HG03342 (cell line): ENCODE results near the gene THEMIS.
"Not testable (repeated sequence)": the region's sequence is repeated elsewhere in the genome, so short reads cannot be mapped to it uniquely, and the experiment has no call there.

Source experiments
- ATAC-seq: cut with Tn5 transposase; IDR thresholded peaks from one replicate; pipeline ENCODE4 v1.9.1; 2021; ENCODE audit warnings: mild to moderate bottlenecking, moderate library complexity; ENCODE audit not compliant: unreplicated experiment

The THEMIS gene

DNA sequence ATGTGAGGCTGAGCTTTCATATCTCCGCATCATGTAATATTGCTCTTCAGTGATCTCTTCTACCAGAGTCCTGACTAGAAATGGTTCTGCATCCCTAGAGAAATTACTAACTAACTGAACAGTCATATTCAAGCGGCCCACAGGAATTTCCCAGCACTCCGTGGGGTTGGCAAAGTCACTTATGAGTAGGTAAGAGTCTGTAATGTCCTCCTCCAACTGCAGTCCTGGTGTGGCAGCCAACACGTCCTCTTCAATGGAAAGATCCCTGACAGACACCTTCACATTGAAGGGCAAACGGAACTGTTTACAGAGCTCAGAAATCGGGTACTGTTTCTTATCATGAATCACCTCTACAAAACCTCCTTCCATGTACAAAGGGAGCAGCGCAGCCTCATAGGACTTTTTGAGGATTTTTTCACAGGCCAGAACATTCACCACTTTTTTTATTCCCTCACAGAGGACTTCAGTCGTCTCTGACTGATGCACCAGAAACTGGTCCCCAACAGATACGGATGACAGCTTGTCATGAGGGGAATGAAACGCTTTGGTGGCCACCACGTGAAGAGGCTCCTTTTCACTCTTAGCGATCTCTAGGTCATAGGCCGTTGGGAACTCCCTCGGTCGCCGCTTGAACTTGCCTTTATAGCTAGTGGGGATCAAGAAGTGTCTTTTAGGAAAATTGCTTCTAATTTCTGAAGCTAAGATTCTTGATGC lies 87.7 kb downstream of the THEMIS start:
- ATAC-seq, result no peak

DNA sequence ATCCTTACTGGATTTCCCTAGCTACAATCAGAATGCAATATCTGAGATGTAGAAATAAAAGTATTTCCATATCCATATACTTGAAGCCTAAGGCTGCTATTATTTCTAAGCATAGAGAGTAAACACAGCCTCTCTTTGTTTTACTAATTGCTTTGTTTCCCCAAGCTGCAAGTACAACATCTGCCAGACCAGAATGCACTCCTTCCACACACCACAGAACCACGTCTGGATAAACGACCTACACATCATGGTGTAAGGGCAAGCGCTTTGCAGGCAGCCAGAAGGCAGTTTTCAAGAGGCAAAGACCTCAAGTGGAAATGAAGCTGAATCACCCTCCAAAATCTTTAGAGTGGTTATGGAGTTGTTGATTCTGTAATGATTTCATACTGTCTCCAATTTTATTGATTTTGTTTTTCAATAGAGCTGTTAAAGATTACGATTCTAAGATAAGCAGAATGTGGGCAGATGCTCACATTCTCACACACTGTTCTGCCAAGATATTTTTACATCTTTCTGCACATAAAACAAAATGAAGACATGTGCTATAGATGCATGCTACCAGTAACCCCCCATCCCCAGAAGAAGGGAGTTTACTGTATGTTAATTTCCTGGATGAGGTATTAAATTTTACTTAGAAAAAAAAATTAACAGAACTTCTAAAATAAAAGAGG lies 88.8 kb downstream of the THEMIS start:
- ATAC-seq, result no peak

DNA sequence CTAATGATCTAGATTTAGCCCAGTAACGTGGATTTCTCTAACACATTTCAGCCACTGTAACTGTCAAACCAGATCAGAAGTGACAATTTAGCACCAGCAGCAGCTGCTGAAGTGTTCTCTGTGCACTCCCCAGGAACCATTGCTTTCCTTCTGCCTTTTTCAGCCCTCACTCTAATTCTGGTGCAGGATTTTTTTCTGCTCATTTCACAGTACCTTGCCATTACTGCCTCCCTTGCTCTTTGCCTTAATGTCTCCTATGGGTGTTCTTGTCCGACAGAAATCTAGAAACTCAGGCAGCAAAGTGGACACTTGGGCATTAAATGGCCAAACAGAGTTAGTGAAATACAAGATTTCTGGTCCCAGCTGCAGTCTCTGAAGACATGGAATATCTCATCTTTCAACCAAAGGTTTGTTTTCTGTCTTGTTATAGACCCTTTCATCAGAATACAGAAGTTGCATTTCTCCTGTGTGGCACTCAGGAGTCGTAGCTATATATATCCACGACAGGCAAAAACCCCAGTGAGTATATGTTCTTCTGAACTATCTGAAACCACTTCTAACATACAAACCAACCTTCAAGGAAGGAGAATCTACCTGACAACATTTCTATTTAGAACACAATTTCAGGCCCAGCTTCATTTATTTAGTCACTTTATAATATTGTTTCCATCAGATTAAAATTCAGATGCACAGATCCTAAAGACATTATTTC lies 92.9 kb downstream of the THEMIS start:
- ATAC-seq, result no peak

DNA sequence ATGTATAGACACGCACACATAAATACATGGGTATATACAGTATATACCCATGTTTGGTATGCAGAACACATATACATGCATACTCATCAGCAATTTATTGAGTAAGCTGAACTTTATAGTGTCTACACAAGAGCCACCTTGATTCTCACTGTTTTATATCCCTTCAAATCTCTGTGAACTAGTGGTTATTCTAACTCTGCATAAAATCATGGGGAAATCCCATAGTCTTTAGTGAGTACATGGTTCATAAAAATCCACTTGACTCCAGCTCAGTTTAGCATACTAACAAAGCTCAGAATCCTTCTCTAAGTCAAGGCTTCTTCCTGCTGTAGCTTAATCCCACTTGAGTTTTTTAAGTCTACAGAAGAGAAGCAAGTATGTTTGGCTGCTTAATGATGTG lies 104.1 kb downstream of the THEMIS start:
- no peak for ATAC-seq

DNA sequence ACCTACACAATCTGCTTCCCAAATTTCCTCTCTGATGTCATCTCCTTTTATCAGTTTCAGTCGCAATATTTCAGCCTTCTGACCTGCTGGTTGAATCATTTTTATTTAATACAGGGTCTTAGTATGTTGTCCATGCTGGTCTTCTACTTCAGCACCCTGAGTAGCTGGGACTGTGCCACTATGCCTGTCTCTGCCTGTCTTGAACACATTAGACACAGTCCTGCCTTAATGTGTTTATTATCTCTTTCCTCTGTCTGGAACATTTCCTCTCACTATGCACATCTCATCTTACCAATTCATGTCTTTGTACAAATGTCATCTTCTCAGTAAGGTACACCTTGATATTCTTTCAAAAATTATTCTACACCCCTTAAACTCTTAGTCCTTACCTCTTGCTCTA lies 106.5 kb downstream of the THEMIS start:
- ATAC-seq, result no peak

DNA sequence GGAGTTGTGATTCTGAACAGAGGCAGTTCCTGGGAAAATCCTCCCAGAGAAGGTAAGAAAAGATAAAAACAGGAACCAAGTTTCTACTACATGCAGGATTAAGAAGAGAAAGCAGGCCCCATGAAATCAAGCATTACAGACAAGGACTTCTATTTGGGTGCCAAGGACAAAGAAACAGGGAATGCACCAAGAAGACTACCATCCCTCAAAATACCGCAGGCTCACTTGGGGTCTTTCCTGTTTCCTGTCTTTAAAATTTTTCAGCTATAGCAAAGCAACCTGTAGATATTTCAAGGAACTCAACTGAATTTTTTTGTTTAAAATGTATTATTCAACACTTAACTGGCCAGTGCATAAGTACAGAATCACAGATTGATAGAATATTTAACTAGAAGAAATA lies 107.5 kb downstream of the THEMIS start:
- ATAC-seq, result no peak

DNA sequence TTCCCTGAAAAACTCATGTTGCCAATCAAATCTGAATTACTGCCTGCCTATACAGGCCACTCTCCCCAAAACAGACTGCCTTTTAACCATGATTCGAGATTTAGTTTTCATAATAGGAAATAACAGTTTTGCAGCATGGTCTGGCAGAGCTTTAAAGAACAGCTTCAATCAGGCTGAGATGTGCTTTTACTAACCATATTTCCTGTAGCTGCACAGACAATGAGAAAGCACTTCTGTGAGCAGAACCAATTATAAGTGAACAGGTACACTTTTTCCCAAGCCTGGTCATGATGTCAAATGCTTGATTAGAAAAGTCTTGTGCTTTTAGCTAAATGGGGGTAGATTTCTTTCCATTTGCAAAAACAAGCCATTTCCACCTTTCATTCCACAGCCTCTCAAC lies 108.2 kb downstream of the THEMIS start:
- ATAC-seq, result no peak

DNA sequence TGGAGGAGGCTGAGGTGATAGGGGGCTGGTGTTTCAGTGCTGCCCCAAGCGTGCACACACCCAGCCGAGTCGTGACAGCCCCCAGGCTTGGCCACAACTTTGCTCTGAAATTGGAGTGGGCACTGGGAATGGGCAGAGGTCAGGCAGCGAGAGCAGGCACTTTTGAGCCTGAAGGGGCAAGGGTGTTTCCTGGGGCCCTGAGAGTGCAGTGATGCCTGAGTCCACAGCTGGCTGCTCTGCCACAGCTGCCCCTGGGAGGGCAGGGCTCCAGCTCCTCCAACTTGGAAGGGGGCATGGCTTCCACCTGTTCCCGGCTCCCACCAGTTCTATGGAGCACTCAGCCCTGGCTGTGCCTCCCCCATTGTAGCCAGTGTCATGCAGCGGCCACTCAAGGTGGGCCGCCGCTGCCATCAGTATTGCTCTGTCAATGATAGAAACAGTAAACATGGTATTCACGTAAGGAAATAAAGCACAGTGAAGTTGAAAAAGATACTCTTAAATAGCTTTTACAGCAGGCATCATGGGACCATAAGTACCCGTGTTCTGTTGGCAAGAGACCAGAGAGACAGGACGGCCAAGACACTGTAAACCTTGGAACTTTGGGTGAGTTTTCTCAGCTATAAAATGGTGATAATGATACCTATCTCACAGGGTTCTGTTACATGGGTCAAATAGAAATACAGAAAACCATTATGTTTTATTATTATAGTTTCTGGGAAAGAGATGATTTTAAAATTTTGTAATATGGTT lies 108.9 kb downstream of the THEMIS start:
- ATAC-seq, result no peak

DNA sequence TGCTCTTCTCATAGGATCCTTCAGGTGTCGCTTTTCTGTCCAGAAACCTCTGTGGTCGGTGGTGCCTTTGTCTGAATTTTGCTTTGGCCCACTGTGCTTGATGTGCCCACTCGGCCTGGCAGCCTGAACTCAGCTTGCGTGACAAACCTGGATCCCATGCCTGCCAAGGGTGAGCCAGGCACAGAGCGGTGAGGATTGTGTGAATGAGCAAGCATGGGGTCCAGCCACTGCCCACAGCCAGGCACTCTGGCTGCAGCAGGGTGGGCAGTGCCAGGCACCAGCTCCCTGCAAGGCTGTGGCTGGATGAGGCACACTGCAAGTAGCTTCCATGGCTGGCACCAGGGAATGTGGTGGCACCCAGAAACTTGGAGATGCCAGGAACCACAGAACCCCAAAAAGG lies 110.3 kb downstream of the THEMIS start:
- ATAC-seq, result no peak

DNA sequence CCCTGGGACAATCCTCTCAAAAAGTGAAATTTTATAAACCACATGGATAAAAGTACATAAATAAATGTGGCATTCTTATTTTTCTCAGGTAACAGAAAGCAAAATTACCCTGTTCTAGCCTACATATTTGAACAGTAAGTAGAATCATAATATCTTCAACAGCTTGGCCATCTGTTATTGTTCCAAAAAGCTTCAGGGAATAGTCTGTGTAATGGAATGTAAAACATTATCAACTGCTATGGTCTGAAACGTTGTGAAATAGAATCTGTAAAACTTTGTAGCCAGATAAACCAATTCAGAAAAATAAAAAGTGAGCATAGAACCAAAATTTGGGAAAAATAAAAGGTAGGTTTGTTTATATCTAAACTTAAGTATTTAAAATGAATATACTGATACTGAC lies 114.7 kb downstream of the THEMIS start:
- ATAC-seq, result no peak

DNA sequence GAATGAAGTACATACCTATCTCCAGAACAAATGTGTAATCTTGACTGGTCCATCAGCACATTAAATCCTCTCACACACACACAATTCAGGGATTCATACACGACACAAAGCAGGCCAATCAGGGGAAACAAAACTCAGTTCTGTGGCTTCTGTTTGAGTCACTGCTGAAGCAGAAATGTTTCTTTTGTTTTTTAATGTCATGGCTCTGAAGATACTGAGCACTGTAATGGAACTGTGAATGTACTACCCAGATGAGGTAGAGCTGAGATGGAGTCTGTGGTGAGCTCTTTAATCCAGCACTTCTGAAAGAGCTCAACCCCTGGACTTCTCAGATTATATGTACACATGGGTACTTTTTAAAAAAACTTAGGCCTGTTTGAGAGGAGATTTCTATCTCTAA lies 116.4 kb downstream of the THEMIS start:
- no peak for ATAC-seq

DNA sequence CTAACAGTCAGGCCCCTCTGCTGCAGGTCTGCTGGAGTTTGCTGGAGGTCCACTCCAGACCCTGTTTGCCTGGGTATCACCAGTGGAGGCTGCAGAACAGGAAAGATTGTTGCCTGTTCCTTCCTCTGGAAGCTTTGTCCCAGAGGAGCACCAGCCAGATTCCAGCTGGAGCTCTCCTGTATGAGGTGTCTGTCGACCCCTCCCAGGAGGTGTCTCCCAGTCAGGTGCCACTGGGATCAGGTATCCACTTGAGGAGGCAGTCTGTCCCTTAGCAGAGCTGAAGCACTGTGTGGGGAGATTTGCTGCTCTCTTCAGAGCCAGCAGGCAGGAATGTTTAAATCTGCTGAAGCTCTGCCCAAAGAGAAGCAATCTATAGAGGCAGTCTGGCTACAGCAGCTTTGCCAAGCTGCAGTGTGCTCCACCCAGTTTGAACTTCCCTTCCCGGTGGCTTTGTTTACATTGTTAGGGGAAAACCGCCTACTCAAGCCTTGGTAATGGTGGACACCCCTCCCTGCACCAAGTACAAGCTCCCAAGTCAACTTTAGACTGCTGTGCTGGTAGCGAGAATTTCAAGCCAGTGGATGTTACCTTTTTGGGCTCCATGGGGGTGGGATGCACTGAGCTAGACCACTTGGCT lies 119.1 kb downstream of the THEMIS start:
- not testable (repeated sequence) for ATAC-seq

DNA sequence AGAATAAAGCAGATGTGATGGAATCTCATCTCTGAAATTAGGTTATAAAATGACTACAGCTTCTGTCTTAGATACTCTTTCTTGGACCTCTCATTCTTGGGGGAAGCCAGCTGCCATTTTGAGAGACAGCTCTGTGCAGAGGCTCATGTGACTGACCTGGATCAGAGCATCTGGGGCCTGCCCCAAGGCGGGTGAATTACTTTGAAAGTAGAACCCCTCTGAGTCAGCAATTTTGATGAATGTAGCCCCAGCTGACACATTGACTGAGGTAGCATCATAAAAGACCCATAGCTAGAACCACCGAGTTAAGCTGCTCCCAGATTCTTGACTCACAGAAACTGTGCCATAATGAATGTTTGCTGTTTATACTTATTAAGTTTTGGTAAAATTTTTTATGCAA lies 124.5 kb downstream of the THEMIS start:
- ATAC-seq, result no peak

DNA sequence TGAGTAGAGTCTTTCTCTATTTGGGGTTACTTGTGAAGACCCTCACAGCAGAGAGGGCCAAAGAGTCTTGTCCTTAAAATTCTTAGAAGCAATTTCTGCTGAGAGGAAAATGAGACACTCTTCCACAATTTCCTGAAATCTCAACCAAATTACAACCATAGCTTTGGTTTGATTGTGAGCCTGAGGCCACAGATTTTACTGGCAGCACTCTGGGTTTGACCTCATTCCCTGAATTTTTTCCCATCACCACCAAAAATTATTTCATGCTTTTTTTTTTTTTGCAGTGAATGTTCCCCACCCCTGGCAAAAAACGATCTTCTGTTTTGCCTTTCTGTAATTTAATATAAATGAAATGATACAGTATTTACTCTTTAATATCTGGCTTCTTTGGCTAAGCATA lies 125.5 kb downstream of the THEMIS start:
- ATAC-seq, result no peak

DNA sequence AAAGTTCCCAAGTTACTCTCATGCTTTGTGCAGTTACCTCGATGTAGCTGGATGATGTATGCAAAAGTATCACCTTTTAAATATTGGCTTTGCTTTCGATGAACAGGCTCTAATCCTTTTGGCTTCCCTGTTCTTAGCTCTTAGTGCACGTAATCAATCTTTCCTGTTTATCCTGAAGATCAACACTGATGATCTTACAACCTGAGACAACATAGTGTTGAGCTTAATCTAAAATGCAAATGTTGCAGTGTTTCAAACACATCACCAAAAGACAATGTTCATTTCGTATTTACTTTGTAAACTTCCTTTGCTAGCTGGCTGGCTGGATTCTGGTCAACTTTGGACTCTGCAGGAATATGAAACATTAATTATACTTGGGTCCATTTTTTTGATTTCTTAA lies 132.1 kb downstream of the THEMIS start:
- no peak for ATAC-seq

DNA sequence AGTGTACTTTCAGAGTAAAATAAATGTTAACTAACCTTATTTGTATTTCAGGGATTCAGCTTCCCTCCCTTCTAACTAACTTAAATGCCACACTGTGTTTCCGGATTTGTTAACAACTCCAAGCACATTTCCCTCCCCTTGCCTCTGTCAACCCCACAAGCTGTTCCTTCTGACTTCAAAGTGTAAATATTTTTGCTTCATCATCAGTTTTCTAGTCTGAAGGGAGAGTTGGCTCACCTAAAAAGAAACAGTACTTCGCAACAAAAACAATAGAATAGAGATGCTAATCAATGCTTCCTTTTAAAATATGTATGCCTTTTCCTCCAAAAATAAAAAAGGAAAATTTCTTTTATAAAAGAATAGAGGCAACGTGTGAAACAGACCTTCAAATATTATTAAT lies 132.6 kb downstream of the THEMIS start:
- ATAC-seq, result no peak

DNA sequence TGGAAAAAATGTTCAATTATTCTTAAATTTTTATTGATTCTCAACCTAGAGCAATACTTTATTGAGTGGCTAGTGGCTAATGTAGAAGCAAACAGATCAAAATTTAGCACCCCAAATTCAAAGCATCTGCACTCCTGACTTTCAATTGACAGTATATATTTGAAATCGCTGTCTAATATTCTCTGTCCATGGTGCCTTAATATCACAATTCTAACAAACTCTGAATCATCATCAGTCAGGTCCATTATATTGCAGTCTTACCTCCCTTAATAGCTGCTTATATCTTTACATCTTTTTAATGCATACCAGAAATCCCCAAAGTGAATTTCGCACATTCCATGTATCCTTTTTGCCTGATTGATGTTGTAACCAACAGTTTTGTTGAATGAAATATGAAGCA lies 134.9 kb downstream of the THEMIS start:
- ATAC-seq, result no peak

DNA sequence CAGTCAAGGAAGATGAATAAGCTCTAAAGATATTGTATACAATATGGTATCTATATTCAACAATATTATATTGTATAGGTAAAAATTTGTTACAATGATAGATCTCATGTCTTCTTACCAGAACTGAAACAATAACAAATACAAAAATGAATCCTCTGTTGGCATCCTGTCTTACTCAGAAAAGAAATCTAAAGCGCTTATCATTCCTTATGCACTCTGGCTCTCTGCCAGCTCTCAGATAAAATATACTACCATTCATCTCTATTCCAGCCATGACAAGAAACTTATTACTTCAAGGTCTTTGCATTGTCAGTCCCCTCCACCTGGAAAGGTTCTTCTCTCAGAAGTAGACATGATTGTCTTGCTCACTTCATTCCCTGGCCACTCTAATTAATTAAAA lies 138.6 kb downstream of the THEMIS start:
- no peak for ATAC-seq

DNA sequence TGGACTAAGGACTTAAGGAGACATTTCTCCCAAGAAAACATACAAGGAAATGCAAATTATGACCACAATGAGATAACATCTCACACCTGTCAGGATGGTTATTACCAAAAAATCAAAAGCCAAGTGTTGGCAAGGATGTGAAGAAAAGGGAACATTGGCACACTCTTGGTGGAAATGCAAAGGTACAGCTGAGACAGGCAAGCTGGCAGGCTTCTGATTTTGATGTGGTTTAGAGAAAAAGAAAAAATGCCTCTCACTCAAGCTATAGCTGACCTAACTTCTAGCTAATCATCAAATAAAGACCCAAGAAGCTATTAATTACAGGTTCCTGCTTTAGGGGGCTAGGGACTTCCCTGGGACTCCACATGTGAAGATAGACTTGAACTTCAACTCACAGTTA lies 139.8 kb downstream of the THEMIS start:
- no peak for ATAC-seq

DNA sequence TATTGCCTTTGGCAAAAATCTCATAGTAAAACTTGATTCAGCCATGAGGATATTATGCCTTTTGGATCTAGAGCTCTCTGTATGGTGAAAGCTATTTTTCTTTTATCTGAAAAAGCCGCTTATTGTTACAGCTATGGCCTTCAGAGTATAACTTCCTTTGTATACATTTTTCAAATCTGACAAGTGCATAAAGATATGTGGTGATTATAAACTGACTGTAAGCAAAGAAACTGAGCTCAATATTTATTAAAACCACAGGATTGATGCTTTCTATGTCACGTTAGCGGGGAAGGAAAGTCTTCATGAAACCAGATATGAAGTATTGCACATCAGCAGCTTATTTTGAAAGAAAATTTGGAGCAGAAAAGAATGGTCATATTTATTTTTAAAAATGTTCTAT lies 151.8 kb downstream of the THEMIS start:
- ATAC-seq, result no peak

DNA sequence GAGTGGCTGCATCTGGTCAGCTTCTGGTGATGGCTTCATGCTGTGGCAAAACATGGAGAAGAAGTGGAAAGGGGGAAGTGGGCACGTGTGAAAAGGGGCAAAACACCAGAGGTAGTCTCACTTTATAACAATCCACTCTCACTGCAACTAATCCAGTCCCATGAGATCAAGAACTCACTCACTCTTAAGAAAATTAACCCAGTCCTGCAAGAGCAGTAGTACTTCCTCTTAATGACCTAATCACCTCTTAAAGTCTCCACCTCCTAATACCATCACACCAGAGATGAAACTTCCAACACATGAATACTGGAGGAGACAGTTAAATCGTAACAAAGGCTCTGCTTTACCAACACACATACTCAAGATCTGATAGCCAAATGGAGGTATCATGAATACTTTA lies 152.6 kb downstream of the THEMIS start:
- ATAC-seq, result no peak
